C1 segment of cervical spinal cord (tissue), 14 donors: Measurements from ENCODE around the gene PSMB8.

ENCODE experiments used
- DNase-seq, 14 donors: peaks; one replicate each; lab custom pipeline; 2025; lab: John Stamatoyannopoulos, UW

Gene PSMB8

DNA sequence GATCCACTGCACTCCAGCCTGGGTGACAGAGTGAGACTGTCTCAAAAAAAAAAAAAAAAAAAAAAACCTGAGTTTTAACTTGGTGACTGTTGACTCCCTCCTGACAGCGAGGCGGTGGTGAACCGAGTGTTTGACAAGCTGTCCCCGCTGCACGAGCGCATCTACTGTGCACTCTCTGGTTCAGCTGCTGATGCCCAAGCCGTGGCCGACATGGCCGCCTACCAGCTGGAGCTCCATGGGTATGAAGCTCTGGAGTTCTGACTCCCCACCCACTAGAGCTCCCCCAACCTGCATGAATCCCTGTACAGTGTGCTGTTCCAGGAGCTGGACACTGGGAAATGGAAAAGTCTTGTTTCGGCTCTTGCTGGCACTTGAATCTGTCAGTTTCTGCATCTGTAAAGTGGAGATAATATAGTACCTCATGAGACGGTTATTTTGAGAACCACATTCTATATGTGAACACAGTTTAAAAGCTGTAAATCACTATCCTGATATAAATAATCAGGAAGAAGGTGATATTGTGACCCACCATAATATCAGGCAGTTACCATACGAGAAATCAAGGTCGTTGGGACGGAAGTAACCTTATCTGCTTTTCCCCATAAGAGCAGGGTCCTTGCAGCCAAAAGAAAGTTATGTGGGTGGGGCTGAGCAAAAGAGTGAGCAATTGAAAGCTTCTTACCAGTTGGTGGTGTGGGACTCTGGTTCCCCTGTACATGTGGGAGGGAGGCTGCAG, 13.5 kb upstream of the PSMB8 start:
- no peak for DNase-seq

DNA sequence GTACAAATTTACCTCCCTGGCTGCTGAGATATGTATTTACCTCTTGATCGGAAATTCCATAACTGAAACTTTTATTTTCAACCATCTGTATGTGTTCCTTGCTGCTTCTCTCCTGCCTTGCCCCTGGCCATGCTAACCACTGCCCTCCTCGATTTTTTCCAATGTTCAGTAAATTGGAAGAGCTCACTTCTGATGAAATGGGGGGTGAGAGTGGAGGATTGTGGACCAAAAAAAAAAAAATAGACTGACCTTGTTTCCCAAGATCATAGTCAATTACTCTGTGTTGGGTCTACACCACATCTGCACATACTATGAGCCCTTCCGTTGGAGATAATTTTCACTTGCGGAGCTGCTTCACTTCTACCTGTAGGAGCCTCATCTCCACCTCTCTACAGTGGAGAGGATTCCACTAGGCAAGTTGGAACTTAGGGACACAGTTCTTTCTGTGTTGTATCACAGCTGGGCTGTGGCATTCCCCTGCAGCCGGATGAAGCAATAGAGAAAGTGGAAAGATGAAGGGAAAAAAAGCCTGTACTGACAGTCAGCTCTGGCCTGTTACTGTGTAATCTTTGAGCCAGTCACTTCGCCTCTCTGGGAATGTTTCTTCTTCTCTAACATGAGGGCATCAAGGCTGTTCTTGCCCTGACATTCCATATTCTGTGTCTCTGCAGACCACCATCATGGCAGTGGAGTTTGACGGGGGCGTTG, 11.8 kb upstream of the PSMB8 start:
- no peak for DNase-seq

DNA sequence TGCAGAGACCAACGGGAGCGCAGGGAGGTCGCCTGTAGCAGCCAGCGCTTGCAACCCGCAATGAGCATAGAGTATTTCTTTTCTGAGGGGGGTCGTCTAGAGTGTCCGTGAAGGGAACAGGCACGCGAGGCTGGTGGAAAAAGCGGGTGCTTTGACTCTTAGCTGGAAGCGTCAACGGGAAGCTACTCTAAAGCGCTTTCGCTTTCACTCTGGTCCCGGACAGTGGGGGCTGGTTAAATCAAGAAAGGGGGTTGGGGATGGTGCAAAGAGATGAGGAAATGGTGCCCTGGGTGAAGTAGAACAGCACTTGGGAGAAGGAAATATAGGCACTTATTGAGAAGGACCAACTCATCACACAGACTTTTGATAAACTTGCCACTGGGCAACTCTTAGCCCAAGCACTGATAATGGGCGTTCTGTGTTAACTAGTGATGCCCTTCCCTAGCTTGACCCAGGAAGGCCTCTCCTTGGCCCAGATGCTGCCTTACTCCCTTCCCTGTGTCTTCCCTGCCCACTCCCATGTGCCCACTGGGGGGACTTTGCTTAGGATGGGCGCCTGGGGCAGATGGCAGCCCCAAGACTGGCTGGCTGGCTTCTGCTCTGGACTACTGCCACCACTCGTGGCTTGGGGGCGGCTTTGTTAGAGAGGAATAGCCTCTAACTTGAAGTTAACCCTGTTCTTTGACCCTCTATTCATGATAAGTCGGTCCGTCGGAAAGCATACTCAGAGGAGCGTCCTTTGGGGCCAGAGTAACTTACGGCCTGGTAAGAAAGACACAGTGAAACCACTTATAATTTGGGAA, 10.7 kb upstream of the PSMB8 start:
- peak in 11 of 14 donors; percentile 52 to 78 (median 71) for DNase-seq

GRCh38 chr6:32853541-32854375, 9.9 kb upstream of the PSMB8 start, which contains the start of the genes PSMB9 and TAP1:
TSS of gene PSMB9 (plus strand) at chr6:32854192. CDS start at chr6:32854230, 38 bp downstream.
TSS of gene TAP1 (minus strand) at chr6:32853704. CDS start at chr6:32853636, 68 bp downstream.
- peak; percentile 81 to 99 (median 96) for DNase-seq

DNA sequence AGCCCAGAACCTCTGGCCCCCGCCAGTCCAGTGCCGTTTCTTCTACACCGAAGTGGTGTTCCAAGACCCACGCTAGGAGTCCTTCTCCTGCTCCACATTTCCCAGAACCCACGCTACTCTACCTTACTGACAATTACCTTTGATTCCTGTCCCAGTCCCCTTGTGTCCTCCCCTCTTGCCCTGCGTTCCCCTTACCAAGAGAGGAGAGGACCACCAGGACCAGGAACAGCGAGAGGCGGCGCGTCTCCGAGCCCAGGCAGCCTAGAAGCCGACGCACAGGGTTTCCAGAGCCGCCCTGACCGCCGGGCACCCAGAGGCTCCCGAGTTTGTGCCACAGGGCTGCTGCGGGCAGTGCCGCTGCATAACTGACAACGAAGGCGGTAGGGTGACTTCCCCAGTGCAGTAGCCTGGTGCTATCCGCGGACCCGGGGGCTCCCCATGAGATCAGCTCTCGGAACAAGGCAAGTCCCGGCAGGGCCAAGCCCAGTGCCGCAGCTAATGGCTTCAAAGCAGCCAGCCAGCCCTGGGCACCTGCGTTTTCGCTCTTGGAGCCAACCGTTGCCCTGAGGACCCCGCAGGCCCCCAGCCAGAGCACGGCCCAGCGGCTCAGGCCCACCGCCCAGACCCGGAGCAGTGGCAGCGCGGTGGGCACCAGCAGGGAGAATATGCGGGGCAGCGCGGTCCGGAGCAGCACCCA, 9.1 kb upstream of the PSMB8 start:
- DNase-seq: peak in 13 of 14 donors; percentile 45 to 85 (median 68)

DNA sequence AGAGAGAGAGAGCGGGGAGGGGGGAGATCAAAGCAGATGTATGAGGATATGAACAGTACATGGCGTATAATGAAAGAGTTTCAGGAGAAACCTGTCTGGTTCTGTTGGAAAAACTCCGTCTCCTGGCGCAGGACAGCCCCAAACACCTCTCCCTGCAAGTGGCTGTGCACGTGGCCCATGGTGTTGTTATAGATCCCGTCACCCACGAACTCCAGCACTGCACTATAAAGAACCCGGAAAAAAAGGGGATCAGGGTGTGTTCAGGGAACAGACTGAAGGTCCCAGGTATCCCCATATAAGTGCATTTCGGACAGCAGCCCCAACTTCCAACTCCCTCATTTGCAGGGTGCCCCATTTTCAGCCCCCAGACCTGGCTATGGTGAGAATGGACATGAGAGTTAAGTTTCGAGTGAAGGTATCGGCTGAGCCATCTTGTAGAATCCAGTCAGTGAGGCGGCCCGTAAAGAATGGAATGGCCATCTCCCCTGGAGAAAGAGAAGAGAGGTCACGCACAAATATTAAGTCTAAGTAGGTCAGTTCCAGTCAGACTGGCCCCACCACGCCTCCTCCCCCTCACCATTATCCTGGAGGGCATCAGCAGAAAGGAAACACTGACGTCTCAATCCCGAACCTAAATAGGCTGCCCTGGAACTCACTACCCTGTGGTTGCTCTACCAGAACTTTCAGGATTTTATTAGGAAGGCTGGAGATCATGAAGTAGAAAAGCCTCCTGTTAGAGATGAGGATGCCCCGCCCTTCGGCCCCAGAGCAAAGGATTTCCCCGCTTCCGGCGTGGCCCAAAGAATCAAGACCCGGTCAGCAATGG, 8.4 kb upstream of the PSMB8 start:
- peak in 1 of 14 donors; percentile 62 for DNase-seq

GRCh38 chr6:32851025-32851424, 7.2 kb upstream of the PSMB8 start:
- no peak for DNase-seq

DNA sequence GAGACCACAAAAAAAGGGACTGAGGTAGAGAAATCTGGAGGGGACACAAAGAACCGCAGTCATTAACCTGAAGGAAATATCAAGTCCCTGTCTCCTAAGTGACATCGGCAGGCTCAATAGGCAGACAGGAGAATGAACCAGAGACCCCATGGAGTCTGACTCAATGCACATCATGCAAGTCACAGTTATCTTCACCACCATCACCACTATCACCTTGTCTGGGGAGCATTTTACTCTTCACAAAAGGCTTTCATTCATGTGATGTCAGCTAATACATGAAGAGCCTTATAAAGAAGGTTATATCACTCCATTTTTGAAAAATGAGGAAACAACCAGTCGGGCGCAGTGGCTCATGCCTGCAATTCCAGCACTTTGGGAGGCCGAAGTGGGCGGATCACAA, 5.3 kb upstream of the PSMB8 start:
- no peak for DNase-seq

DNA sequence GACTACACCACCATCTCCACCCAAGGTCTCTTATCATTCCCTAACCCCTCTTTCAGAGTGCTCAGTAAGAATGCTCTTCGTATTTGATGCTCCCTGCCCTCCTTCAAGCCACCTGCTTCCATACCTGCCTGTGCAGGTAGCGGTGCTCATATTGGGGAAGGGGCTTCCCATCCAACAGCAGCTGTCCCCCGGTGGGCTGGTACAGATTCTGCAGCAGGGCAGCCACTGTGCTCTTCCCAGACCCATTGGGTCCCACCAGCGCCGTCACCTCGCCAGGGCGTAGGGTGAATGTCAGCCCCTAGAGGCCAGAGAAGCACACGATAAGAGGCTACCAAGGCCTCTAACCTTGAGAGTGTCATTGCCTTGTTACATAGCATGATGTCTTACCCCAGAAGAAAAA, 3.9 kb upstream of the PSMB8 start:
- no peak for DNase-seq

- no peak for DNase-seq
Observed at GRCh38 chr6:32847004-32847403, 3.2 kb upstream of the PSMB8 start.

DNA sequence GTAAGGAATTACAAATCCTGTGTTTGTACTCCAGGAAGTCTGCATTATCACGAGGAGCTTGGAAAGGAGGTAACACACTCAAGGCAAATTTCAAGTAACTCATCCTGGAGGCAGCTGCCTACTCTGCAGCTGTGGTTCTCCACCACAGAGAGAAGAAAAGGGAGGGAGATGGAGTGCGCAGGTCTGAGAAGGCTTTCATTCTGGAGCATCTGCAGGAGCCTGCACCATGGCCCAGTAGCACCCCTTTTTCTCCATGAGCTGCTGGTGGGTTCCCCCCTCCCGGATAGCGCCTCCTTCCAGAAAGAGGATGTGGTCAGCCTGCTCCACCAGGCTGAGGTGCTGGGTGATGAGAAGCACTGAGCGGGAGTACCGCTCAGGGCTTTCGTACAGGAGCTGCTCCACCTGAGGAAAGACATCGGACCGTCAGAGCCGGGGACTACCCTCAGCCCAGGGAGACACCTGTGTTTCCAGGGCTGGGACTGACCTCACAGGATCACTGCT, 1.6 kb upstream of the PSMB8 start:
- DNase-seq: peak in 6 of 14 donors; percentile 3 to 30 (median 18)

DNA sequence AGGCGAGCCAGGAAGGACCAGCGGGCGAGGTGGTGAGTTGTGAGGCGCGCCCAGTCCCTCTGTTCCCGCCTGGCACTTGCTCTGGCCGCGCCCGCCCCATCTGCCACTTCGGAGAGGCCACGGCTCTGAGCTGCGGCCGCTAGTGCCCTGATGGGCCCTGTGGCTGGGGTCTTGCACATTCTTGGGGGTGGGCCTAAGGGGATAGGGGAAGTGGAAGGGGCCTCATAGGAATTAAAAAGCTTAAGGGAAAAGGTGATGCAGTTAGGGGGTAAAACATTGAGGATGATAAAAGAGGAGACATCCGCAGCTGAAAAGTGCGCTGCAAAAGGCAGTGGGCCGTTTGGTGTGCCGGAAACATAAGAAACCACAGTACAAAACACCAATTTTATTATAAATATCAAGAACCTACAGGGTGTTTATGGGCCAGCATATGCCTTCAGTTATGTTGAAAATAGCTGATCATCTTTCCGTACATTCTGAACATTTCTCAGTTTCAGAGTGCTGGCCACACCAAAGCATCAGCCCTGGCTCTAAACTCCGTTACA, 1.1 kb upstream of the PSMB8 start:
- DNase-seq: no peak

DNA sequence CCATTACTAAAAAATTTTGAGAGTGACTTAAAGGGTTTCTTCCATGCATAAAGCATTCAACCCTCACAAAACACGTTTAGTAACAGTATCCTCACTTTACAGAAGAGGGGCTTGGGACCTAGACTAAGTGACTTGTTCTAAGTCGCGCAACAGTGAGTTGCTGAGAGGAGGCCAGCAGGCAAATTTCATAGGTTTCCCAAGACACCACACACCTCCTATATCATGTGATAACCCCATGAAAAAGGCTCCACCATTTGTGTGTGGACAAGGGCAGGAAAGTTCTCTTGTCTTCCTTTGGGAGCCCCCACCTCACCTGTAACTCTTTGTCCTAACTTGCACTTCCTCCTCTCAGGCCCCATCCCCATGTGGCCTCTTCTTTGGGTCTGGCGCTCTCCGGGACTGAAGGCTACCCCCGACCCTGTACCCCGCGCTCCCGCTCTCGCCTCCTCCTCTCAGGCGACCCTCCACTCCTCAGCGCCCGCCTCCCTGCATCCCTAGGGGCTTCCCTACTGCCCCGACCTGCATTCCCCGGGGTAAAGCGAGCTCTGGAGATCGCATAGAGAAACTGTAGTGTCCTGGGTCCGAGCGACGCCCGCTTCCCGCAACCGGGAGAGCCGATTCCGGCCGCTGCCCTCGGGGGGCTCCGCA, 392 bp downstream of the PSMB8 start:
- DNase-seq: peak in 2 of 14 donors; percentile 39 to 43

GRCh38 chr6:32842690-32843089, 1.2 kb downstream of the PSMB8 start:
- no peak for DNase-seq

GRCh38 chr6:32842021-32842650, 1.7 kb downstream of the PSMB8 start:
- DNase-seq: no peak

DNA sequence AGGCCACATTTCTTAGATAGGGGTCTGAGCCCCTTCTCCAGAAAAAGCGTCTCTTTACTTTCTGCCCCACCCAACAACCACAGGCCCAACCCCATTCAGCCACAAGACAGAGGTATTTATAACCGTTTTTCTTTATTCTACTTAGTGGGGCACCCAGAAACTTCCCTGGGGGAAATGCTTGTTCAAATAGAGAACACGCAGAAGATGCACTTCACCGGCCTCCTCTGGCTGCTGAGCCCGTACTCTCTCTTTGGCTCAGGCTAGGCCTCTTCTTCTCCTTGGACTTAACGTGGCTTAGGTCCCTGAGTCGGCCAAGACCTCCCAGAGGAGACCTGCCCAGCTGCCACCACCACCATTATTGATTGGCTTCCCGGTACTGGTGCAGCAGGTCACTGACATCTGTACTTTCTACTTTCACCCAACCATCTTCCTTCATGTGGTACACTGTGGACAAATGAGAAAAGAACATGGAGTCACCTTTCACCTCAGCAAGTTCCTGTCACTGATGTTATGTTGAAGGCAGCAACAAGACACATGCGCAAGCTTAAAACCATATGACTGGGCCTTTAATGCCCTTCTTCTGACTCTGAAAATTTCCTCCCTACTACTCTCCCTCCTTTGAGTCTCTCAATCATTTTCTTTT, 3.1 kb downstream of the PSMB8 start:
- DNase-seq: no peak

- DNase-seq: no peak
Observed at GRCh38 chr6:32839356-32839755, 4.5 kb downstream of the PSMB8 start.
